HG03571 (cell line): Measurements from ENCODE around the gene UGT1A3.

Experiments
- ATAC-seq: cut with Tn5 transposase; IDR thresholded peaks from one replicate; pipeline ENCODE4 v1.9.1; 2021; ENCODE audit not compliant: unreplicated experiment

UGT1A3 gene

DNA sequence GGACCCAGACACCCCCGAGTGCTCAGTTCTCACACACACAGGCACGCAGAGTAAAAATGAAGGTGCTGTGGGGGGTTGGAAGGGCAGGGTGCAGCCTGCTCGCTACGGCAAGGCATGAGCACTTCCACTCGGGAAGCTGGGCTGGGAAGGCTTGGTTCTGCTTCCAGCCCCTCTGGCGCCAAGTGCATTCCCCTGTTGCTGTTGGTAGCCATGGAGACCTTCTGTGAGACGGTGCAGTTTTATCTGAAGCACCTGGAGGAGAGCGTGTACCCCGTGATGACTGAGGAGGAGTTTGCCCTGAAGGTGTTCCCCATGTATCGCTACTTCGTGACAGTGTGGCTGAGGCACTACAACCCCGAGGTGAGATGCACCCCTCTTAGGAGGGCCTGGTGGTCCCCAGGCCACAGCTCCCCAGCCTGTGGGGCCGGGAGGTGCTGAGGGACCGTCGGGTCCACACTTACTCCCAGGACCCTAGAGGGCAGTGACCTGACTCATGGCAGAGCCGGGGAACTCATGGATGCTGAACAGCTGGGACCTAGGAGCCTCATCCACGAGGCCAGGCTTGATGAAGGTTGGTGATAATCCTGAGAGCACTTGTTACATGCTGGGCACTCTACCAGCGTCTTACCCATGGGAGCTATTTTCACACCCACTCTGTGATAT is 64.8 kb downstream of the UGT1A3 start:
- no peak for ATAC-seq

DNA sequence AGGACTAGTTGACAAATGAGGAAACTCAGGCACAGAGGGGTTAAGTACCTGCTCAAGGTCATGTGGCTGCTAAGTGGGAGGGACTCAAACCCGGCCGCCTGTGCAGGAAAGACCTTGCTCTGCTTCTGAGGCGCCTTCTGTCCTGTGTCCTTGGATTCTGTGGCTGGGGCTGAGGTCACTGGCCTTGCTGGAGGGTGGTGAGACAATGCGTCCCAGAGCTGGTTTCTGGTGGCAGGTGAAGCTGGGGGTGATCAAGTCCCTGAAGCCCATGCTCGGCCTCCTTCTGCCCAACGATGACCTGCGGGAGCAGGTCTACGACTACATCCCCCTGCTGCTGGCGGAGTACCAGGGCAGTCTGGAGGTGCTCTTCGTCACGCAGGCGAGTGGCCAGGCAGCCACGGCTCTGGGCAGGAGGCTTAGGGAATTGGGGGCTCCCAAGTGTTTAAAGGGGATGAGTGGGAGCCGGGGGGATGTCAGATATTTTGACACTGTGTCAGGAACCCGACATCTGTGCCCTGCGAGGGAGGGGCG is 65.4 kb downstream of the UGT1A3 start:
- ATAC-seq: no peak

DNA sequence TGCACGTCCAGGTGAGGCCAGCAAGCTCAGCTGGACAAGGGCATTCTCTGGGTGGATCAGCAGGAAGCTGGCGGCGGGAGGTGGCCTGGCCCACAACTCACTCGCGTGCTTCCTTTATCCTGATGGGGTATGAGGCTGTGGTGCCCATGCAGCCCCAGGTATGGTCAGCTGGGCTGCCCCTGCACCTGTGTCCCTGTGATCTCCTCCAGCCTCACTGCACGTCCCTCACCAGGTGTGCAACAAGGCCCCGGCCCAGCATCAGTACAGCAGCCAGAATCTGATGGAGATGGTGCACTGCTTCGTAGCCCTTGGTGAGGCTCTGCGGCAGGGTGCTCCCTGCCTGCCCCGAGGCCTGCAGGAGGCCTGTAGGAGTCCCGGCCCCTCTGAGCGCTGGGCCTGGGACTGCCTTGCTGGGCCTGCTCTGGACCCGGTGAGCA is 66.9 kb downstream of the UGT1A3 start:
- no peak for ATAC-seq

DNA sequence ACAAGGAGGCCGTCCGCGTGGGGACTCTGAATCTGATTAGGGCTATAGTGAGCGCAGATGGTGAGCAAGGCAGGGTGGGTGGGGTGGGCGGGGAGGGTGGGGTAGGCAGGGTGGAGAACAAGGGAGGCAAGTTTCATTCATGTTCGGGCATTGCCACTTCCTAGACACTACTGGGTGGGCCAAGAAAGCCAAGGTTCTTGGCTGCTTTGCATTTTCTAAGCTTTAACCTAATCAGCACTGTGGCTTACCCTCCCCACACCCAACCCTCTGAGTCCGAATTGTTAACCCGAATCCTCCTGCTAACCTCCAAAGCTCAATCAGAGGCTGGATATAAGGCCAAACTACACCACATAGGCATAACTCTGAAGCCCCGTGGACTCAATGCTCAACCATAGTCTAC is 67.4 kb downstream of the UGT1A3 start:
- no peak for ATAC-seq

DNA sequence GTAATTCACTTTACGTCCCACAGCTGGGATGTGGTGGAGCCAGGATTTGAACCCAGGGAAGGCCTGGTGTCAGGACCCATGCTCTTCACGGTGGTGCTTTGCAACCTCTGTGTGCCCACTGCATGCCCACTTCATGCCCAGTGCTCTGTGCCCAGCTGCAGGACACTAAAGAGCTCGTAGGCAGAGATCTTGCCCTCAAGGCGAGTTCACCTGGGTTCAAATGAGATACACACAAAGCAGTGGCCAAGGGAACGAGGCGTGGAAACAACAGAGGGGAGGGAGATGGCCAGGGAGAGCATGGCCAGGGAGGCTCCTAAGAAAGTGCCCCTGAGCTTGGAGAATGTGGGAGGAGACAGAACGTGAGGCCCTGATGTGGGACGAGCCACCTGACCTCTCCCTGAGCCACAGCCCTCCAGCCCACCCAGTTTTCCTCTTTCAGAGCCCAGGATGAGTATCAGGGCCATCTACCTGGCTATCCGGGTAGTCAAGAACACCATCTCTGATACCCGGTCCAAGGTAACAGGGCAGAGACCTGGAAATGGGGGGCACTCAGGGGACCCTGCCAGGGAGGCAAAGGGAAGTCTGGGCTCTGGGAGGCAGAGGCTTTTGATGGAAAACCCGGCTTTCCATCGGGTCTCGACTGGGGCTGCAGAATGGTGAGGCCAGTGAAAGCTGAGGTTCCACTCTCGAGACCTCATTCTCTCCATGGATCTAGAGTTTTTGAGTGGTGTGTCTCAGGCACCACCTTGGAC is 69.7 kb downstream of the UGT1A3 start:
- ATAC-seq: no peak

DNA sequence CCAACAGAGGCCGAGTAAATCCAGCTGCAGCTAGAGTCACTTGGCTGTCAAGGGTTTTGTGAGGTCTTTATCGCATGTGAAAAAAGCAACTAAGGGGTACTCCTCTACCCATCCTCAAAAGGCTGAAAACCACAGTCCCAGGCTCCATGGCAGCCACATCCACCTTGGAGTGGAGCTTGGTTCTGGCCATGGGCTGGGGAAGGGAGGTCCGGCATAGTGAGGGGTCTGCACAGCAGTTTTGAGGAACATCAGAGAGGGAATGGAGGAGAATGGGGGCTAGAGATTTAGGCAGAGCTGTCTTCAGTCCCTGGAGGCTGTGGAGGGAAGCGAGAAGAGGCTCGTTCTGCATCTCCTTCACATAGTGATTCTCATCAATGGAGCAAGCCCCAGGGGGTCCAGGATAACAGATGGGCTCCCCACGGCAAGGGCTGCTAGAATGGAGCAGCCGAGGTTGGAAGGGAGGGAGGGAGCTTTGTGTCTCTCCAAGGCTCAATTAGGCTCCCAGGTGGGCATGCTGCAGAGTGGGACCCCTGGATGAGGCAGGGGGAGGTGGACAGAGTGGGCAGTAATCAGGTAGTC is 70.3 kb downstream of the UGT1A3 start:
- ATAC-seq: no peak

DNA sequence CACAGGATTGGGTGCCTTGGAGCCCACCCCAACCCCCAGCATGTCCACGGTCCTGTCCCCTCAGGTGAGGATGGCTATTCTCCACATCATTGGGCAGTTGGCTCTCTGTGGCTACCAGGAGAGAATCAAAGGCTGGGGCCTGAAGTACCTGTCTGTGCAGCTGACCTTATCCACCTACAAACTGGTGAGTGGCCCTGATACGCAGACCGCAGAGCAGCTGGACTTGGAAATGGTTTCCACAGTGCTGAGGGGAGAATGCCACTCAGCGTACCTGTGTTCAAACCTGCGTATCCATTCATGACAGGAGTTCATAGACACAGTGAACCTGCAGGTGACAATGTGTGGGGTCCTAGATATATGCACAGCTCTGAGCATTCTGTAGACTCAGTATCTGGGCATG is 70.9 kb downstream of the UGT1A3 start:
- ATAC-seq: no peak

DNA sequence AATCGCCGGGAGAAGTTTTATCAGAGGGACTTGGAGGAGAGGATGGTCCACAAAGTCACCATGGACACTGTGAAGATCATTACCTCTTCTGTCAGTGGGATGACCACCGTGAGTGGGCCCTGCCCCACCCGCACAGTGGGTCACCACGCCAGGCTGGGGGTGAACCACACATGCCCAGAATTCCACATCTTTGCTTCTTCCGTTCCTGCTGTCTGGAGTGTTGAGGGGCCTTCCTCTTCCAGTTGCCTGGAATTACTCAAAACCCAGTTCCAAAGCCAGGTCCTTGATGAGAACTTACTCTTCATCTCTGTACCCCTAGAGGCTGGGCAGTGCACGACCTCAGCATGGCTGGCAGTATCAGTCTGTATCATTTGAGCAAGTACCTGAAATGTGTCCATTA is 71.4 kb downstream of the UGT1A3 start:
- no peak for ATAC-seq

DNA sequence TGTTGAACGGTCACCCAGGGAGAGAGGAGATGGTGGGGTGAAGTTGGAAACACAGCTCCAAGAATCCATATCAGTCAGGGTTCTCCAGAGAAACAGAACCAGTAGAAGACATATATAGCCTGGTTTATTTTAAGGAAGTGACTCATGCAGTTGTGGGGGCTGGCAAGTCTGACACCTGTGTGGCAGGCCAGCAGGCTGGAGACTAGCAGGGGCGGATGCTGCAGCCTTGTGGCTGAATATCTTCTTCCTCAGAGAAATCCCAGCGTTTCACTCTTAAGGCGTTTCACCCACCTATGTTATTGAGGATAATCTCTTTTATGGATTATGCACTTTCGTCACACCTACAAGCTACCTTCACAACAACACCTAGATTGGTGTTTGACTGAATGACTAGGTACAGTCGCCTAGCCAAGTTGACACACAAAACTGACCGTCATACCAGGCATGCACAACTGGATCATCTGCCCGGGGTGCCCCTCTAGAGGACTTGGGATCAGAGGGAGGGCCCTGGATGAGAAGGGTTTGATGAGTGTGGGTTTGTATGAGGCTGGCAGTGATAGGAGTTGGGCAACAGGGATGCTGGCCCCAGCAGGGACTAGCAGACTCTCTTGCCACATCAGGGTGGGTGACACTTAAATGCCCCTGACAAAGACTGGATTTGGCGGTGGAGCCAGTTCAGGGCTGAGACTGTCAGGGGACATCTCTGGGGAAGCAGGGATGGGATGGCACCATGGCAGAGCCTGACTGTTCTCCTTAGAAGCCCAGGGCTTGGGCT is 72.7 kb downstream of the UGT1A3 start:
- no peak for ATAC-seq

DNA sequence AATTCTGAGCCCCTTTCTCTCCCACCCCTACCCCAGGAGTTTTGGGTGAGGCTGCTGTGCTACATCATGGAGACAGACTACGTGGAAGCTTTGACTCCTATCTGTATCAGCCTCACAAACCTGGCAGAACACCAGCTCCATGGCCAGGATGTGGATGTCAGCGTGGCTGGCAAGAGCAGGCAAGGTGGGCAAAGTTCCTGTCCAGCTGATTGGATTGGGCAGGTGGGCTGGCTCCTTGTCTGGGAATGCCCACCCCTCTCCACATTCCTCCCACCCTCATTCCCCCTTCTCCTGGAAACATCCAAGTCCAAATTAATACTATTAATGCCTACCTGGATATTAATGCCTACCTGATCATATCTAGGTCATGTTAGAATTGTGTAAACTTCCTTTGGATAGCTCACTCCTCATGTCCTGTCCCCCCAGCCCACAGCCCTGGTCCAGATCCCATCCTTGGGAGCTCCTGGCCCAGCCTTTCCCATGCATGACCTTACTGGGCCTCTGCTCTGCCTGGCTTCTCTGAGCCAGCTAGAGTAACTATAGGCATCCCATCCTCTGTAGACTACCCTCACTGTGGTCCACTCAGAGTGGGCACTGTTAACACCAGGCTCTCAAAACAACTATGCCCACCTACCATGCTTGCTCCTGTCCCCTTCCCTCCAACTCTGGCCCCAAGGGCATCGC is 73.4 kb downstream of the UGT1A3 start:
- no peak for ATAC-seq

DNA sequence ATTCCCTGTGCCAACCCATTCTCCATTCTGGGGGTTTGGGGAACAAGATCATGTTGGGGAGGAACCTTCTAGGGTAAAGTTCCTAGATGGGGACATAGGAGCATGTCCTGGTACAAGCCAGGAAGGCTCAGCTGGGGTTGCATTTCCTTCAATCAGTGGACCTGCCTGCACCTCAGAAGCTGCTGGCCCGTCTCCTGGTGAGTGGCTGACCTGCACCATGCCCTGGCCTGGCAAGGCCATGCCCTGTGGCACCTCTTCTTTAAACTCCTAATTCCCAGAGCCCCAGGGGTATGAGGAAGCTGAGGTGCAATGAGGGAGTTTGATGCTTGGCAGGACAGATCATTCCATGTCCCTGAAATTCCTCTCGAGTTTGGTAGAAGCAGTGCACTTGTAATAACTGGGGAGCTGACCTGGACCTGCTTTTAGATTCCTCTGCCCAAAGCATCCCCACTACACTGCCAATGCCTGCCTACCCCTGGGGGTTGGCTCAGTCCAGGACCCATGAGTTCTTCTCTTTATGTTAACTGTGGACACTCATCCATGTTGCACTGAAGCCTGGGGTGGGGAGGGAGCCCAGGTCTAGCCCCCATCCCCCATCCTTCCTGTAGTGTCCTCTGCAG is 74.6 kb downstream of the UGT1A3 start:
- ATAC-seq: no peak

DNA sequence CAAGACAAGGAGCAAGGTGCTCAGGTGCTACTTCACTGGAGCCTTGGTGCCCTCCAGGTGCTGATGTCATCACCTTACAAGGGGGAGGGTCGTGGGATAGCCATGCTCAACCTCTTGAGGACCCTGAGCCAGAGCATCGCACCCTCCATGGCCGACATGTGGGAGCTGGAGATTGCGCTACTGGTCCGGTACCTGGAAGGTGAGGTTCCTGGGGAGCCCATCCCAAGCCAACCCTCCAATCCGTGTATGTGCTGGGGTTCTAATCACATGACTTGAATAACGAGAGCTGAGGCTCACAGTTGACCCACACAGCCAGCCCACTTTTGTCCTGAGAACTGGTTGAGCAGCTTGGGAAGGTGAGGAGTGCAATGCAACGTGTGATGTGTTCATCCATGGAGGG is 75.2 kb downstream of the UGT1A3 start:
- ATAC-seq: no peak

DNA sequence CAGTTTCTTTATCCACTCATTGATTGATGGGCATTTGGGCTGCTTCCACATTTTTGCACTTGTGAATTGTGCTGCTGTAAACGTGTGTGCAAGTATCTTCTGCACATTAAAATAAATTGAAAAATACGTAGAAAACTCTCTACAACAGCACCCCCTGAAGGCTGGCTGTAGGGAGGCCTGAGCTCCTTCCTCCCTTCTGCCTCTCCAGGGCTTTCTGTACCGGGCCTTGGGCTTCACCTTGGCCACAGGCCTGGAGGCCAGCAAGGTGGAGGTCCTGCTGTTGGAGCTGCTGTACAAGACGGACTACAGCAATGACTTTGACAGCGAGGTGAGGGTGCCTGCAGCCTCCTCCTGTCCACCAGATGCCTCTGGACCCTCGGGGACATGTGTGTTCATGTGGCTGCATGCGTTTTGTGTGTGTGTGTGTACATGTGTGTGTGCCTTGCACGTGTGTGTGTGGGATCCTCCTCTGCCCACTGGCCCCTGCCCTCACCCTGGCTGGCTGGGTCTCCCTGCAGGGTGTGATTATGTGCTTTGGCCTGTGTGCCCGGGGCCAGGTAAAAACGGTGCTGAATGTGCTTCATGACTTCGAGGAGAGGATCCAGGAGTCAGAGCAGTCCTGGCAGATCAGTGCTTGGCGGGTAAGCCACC is 78.5 kb downstream of the UGT1A3 start:
- ATAC-seq: no peak

DNA sequence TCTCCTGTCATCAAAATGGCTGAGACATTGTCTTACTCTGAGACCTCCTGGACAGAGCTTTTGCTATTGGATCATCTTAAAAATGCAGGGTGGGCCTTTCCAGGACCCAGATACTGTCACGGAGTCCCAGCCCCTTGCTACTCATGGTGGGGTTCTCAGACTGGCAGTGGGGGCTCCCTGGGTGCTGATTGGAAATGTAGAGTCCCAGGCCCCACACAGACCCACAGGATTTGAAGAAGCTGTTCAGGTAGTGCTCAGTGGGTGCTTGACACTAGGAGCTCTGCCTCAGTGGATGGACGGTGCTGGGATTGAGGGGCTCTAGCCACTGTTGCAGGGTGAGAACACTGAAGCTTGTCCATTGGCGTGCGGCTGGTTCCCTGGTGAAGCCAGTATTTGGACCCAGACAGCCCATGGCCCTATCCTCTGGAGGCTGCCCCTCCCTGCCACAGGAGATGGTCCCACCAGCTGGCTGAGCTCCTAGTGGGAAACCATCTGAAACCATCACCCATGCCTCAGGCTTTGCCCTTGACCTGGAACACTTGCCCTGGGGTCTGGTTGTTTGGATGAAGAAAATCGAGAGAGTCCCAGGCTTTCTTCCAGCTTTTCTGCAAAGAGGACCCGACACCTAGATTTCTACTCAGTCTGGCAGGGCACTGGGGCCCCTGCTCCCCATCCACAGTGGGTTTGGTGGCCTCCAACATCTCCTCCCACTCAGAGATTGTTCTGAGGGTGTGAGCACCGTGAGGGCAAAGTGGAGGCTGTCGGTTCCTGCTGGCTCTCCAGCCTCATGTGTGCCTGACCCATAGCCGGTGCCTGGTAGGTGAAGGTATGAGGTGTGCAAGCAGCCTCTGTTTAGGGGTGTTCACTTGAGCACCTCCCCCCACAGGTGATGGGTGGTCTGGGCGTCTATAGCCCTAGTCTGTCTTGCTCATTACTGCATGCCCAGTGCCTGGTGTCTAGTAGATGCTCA is 79.4 kb downstream of the UGT1A3 start:
- ATAC-seq: no peak

DNA sequence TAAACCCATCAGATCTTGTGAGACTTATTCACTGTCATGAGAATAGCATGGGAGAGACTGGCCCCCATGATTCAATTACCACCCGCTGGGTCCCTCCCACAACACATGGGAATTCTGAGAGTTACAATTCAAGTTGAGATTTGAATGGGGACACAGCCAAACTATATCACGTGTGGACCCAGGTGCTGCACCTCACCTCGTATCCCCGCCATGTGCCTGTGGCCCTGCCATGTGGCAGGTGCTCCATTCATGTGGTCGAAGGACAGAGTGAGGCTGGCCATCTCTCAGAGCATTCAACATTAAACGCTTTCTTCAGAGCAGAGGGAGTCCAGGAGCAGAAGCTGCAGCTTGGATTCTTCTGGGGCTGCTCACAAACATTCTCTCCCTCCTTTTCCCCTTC is 81.5 kb downstream of the UGT1A3 start:
- no peak for ATAC-seq

DNA sequence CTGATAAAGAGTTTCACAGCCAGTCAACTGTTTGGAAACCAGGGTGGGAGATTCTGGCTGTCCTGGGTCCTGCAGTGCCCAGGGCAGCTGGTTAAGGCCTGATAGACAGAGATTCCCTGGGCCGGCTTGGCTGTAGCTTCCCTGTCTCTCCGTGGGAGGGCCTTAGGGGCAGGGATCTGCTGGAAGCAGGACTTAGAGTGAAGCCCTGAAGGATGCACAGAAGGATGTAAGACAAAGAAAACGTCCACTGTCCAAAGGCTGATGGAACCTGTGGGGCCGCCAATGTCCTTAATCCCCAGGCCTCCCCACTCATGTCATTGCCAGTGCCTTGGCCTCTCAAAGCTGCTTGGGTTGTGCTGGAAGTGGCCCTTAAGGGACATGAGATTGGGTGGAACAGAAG is 82.2 kb downstream of the UGT1A3 start:
- ATAC-seq: no peak

DNA sequence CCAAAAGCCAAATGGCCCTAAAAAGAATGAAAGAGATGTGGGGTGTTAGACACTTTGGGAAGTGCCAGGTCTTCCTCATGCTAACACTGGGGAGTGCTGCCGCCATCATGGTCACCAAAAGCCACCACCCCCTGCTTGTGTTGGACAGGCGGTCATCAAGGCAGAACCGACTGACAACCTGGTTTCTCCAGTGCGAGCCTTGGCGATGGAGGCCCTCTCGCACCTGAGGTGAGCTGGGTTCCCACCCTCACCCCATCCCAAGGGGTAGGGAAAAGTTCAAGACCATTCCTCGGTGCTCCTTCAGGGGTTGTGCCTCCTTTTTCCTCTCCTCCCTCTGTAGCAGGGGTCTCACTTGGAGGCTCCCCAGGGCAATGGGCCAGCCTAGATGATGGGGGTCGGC is 82.9 kb downstream of the UGT1A3 start:
- no peak for ATAC-seq

DNA sequence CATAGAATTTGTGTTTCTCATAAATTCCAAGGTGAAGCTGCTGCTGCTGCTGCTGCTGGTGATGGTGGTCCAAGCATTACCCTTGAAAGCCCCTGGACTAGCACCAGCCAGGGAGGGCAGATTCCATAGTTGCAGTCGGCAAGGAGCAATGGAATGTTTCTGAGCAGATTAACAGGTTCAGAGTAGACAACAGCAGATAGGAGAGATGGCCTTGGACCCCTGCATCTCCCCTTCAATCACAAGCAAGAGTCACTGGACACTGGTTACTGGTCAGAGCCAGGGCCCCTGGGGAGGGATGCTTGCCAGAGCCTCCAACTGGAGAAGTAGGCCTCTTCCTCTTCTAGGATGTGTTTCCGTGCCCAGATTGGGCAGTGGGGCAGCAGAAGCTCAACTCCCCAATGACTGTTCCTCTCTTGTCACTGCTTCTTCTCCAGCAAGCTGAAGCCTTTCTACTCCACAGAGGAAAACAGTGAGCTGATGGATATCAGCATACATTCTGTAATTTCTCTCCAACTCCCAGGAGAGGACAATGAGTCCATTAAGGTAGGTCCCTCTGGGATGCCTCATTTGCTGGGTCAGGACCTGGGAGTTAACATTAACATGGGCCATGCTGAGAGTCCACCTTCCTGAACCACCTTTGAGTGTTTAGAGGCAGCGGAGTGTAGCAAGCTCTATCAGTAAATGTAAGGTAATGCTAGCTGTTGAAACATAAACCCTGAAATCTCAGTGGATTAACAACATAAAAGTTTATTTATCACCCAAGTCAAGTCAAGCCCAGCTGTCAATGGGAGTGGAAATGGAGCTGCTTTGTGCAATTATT is 84.6 kb downstream of the UGT1A3 start:
- ATAC-seq: no peak
